ENCODE measurements around the gene MTHFSD.

MTHFSD gene

GRCh38 chr16:86580791-86581170 lies 25.7 kb upstream of the MTHFSD start:
- H3K27ac ChIP-seq, result peak overlapping the region; percentile 98
- no peak for TF ChIP-seq CTCF (IDR thresholded peaks at IDR 0.05)
- DNase-seq (ENCODE audit: low spot score), result no peak
- peak overlapping the region; percentile 82 for H3K4me3 ChIP-seq

- TF ChIP-seq CTCF (IDR thresholded peaks at IDR 0.05), result no peak
- H3K27ac ChIP-seq, result peak overlapping the region; percentile 98
- peak; percentile 74 for DNase-seq (ENCODE audit: low spot score)
- peak overlapping the region; percentile 82 for H3K4me3 ChIP-seq
These were observed 25.2 kb upstream of the MTHFSD start for GRCh38 chr16:86580063-86580790.

- peak overlapping the region; percentile 82 for H3K4me3 ChIP-seq
- H3K27ac ChIP-seq, result peak overlapping the region; percentile 98
- no peak for TF ChIP-seq CTCF (IDR thresholded peaks at IDR 0.05)
- DNase-seq (ENCODE audit: low spot score), result peak; percentile 76
These were observed 24.4 kb upstream of the MTHFSD start for GRCh38 chr16:86579268-86580062.

- peak; percentile 79 for DNase-seq (ENCODE audit: low spot score)
- no peak for TF ChIP-seq CTCF (IDR thresholded peaks at IDR 0.05)
- H3K27ac ChIP-seq, result peak overlapping the region; percentile 98
- peak overlapping the region; percentile 82 for H3K4me3 ChIP-seq
These were observed 23.7 kb upstream of the MTHFSD start for GRCh38 chr16:86578611-86579267.

- no peak for DNase-seq (ENCODE audit: low spot score)
- no peak for TF ChIP-seq CTCF (IDR thresholded peaks at IDR 0.05)
- H3K4me3 ChIP-seq, result peak within 1 kb of the TSS; percentile 82
- H3K27ac ChIP-seq, result peak within 1 kb of the TSS; percentile 98
These were observed 23.1 kb upstream of the MTHFSD start, which contains the start of gene FOXL1 for GRCh38 chr16:86578061-86578599. TSS of gene FOXL1 (plus strand) at chr16:86578549. CDS start at chr16:86578724, 175 bp downstream.

GRCh38 chr16:86577314-86577971 lies 22.4 kb upstream of the MTHFSD start:
- DNase-seq (ENCODE audit: low spot score), result no peak
- no peak for TF ChIP-seq CTCF (IDR thresholded peaks at IDR 0.05)
- H3K4me3 ChIP-seq, result peak overlapping the region; percentile 82
- peak overlapping the region; percentile 98 for H3K27ac ChIP-seq

All from coronary artery (tissue), 2 donors.